DOHH2 (cell line): Measurements from ENCODE around the gene XKR7.

Experiments
- H3F3A ChIP-seq: fragments of 200-600 bp; sonication (generic), shearing (Covaris generic); 2 replicates; pipeline ENCODE4 v1.6.0; 2016; ENCODE audit warnings: antibody characterized with exemption, mild to moderate bottlenecking; ENCODE audit not compliant: control insufficient read depth, insufficient read depth
- H3K27ac ChIP-seq: fragments of 200-600 bp; sonication (generic); 2 replicates; pipeline ENCODE4 v1.5.1; 2014; ENCODE audit warnings: low read depth, mild to moderate bottlenecking, low read length, moderate library complexity
- H3K27me3 ChIP-seq: fragments of 200-600 bp; sonication (generic); 2 replicates; pipeline ENCODE4 v1.6.1; 2014; ENCODE audit warnings: mild to moderate bottlenecking, low read length, mixed read lengths; ENCODE audit not compliant: control insufficient read depth
- H3K36me3 ChIP-seq: fragments of 200-600 bp; sonication (generic); 2 replicates; pipeline ENCODE4 v1.6.1; 2014; ENCODE audit warnings: mild to moderate bottlenecking, low read length, moderate library complexity, mixed read lengths; ENCODE audit not compliant: control insufficient read depth
- H3K4me1 ChIP-seq: fragments of 200-600 bp; sonication (generic); 2 replicates; pipeline ENCODE4 v1.6.1; 2014; ENCODE audit warnings: mild to moderate bottlenecking, low read length, mixed read lengths; ENCODE audit not compliant: control insufficient read depth
- H3K4me2 ChIP-seq: fragments of 200-600 bp; sonication (generic); 2 replicates; pipeline ENCODE4 v1.6.0; 2014; ENCODE audit warnings: mild to moderate bottlenecking, low read length, moderate library complexity
- H3K4me3 ChIP-seq: fragments of 200-600 bp; sonication (generic); 2 replicates; pipeline ENCODE4 v1.5.1; 2014; ENCODE audit warnings: mild to moderate bottlenecking, low read length, mixed read lengths
- H3K79me2 ChIP-seq: fragments of 200-600 bp; sonication (generic); 2 replicates; pipeline ENCODE4 v1.6.1; 2014; ENCODE audit warnings: mild to moderate bottlenecking, low read length, mixed read lengths; ENCODE audit not compliant: control insufficient read depth
- H3K9me2 ChIP-seq: fragments of 200-600 bp; sonication (generic); replicated peaks from 2 replicates; pipeline ENCODE4 v1.6.1; 2014; ENCODE audit warnings: mild to moderate bottlenecking, low read length, mixed read lengths; ENCODE audit not compliant: control insufficient read depth
- H3K9me3 ChIP-seq: fragments of 200-600 bp; sonication (generic); 2 replicates; pipeline ENCODE4 v1.6.1; 2014; ENCODE audit warnings: antibody characterized with exemption, low read length, mixed read lengths; ENCODE audit not compliant: control insufficient read depth, insufficient read depth
- H4K20me1 ChIP-seq: fragments of 200-600 bp; sonication (generic); 2 replicates; pipeline ENCODE4 v1.6.0; 2014; ENCODE audit warnings: low read depth, mild to moderate bottlenecking, antibody characterized with exemption, low read length, moderate library complexity; ENCODE audit not compliant: control insufficient read depth, insufficient read depth
- EZH2phosphoT487 ChIP-seq: fragments of 200-600 bp; sonication (generic); IDR thresholded peaks from 2 replicates; pipeline ENCODE4 v1.6.1; 2017; ENCODE audit warnings: borderline replicate concordance, mild to moderate bottlenecking, antibody characterized with exemption, low read length, moderate library complexity, mixed read lengths
- TF ChIP-seq, protein P1 (sequence below): fragments of 200-600 bp; sonication (generic); IDR thresholded peaks from one replicate; pipeline ENCODE4 v1.5.1; 2014; ENCODE audit warnings: antibody characterized with exemption, mild to moderate bottlenecking, low read depth, low read length; ENCODE audit not compliant: poor library complexity, severe bottlenecking

Gene XKR7

DNA sequence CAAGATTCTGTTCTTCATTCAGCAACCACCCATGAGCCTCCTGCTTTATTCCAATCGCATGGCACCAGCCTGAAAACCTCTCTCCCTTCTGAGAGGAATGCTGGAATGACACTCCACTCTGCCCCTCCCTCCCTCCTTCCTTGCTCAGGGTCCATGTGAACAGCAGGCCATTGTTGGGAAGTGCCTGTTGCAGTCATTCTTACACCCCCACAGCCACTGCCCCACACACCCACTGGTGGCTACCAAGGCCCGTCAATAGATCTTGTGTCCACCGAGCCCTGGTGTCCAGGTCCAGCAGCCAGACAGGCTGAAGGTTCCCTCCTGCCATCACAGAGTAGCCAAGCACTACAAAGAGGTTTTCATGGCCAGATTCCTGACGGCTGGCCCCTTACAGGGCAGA lies 22.6 kb upstream of the XKR7 start:
- H3K4me1 ChIP-seq = peaks cover 4% of the 10 kb centered on the region
- H3K27ac ChIP-seq = no peak overlapping the region
- H3K27me3 ChIP-seq = no peaks in the 10 kb centered on the region
- H3K36me3 ChIP-seq = peaks cover 60% of the 10 kb centered on the region
- peaks cover 23% of the 10 kb centered on the region for H3K79me2 ChIP-seq
- no peaks in the 10 kb centered on the region for H3F3A ChIP-seq
- no peaks in the 10 kb centered on the region for H3K9me2 ChIP-seq
- no peak overlapping the region for H3K4me2 ChIP-seq
- H4K20me1 ChIP-seq = no peaks in the 10 kb centered on the region; the same call in 1 of the 2 replicates
- peaks cover 7% of the 10 kb centered on the region; the same call in 1 of the 2 replicates for H3K9me3 ChIP-seq
- TF ChIP-seq, protein P1, sequence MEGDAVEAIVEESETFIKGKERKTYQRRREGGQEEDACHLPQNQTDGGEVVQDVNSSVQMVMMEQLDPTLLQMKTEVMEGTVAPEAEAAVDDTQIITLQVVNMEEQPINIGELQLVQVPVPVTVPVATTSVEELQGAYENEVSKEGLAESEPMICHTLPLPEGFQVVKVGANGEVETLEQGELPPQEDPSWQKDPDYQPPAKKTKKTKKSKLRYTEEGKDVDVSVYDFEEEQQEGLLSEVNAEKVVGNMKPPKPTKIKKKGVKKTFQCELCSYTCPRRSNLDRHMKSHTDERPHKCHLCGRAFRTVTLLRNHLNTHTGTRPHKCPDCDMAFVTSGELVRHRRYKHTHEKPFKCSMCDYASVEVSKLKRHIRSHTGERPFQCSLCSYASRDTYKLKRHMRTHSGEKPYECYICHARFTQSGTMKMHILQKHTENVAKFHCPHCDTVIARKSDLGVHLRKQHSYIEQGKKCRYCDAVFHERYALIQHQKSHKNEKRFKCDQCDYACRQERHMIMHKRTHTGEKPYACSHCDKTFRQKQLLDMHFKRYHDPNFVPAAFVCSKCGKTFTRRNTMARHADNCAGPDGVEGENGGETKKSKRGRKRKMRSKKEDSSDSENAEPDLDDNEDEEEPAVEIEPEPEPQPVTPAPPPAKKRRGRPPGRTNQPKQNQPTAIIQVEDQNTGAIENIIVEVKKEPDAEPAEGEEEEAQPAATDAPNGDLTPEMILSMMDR = no peak
- no peak for TF ChIP-seq EZH2phosphoT487
- H3K4me3 ChIP-seq = no peak overlapping the region

DNA sequence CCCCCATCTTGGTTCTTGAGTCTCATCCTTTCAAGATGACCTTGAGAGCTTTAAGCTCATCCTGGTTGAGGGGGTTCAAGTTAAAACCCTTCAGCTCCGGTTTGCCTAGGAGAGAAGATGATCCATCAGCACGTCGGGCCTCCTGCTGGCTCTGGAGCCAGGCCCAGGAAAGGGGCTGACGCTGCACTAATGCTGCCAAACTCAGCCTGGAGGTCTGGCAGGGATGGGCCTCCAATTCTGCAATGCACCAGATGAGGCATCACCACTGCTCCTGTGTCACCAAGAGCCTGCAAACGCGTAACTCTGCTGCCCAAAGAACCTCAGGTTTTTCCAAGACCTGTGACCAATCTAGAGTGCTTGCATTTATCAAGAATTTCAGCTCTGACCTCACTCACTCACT lies 22.2 kb upstream of the XKR7 start:
- Histone ChIP-seq H3K36me3 (peaks cover 65% of the 10 kb centered on the region), H3K4me2 (no peak overlapping the region), H3K4me3 (no peak overlapping the region), H3K9me2 (no peaks in the 10 kb centered on the region), H3K9me3 (peaks cover 7% of the 10 kb centered on the region; the same call in 1 of the 2 replicates), H3K79me2 (peaks cover 28% of the 10 kb centered on the region), H3K27ac (no peak overlapping the region), H4K20me1 (peaks cover 2% of the 10 kb centered on the region; the same call in 1 of the 2 replicates), H3K4me1 (peaks cover 9% of the 10 kb centered on the region), H3F3A (no peaks in the 10 kb centered on the region), H3K27me3 (no peaks in the 10 kb centered on the region)
- TF ChIP-seq EZH2phosphoT487 = no peak
- TF ChIP-seq, protein P1 = no peak

DNA sequence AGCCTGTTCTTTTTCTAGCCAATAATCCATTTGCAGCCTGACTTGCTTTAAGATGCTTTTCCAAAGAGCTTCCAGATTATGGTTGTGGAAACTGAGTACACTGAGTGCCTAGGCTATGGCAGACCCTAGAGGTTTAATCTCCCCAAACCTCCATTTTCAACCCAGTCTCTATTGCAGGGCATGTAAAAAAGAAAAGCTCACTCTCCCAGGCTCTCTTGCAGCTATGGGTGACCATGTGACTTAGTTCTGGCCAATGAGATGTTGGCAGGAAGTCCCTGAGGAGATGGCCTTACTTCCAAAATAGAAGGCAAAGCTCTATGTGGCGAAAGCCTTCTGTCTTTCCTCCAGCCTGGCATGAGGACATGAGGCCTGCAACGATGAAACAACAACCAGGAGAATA lies 19.9 kb upstream of the XKR7 start:
- H3K9me2 ChIP-seq = no peaks in the 10 kb centered on the region
- H4K20me1 ChIP-seq = peaks cover 3% of the 10 kb centered on the region; the same call in 1 of the 2 replicates
- peaks cover 65% of the 10 kb centered on the region for H3K36me3 ChIP-seq
- no peaks in the 10 kb centered on the region for H3K27me3 ChIP-seq
- peaks cover 11% of the 10 kb centered on the region for H3K4me1 ChIP-seq
- no peak overlapping the region for H3K4me3 ChIP-seq
- H3K79me2 ChIP-seq = peaks cover 38% of the 10 kb centered on the region
- TF ChIP-seq, protein P1 = no peak
- no peak for TF ChIP-seq EZH2phosphoT487
- no peaks in the 10 kb centered on the region for H3F3A ChIP-seq
- peaks cover 7% of the 10 kb centered on the region; the same call in 1 of the 2 replicates for H3K9me3 ChIP-seq
- H3K4me2 ChIP-seq = no peak overlapping the region
- H3K27ac ChIP-seq = no peak overlapping the region
